NCI-H82 (cell line): ENCODE measurements around the gene XPO1.
"Not testable (repeated sequence)": the region's sequence is repeated elsewhere in the genome, so short reads cannot be mapped to it uniquely, and the experiment has no call there.

Source experiments
- DNase-seq: peaks from one replicate; lab custom pipeline; 2025; lab: John Stamatoyannopoulos, UW

The XPO1 gene

DNA sequence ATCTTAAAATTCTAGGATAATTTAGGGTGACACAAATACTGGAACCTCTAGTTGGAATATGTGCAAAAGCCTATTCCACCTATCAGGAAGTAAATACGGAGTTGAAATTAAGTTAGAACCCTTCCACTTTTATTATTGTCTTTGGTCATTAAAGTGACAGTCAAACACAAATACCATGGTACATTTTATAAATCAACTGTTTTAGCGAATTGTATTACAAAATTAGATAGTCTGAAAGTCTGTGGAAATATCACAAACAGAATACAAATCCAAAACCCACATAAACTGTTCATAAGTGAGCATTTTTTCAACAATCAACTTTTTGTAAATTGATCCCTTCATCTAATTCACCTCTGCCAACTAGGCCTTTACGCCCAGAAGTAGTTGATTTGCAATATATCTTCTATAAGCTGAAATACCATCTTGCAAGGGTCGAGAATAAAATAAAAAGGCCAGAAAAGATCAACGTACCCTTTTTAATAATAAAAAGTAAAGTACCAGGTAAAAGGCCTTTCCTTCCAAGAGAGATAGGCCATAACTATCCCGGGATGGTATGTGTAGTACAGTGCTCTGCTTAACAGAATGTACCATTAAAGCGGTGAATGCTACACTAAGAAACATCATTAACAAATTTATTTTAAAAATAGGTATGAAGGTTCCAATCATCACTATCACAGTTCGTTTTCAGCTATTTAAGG is 68.6 kb downstream of the XPO1 start:
- peak; percentile 49 for DNase-seq

DNA sequence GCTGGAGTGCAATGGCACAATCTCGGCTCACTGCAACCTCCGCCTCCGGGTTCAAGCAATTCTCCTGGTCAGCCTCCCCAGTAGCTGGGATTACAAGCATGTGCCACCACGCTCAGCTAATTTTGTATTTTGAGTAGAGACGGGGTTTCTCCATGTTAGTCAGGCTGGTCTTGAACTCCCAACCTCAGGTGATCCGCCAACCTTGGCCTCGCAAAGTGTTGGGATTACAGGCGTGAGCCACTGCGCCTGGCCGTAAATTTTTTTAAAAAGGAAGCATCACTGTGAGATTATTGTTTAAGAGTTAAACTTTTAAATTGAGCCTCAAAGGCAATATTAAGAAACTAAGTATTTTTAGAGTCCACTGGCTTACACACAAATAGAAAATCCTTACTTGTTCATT is 69.9 kb downstream of the XPO1 start:
- DNase-seq = not testable (repeated sequence)

DNA sequence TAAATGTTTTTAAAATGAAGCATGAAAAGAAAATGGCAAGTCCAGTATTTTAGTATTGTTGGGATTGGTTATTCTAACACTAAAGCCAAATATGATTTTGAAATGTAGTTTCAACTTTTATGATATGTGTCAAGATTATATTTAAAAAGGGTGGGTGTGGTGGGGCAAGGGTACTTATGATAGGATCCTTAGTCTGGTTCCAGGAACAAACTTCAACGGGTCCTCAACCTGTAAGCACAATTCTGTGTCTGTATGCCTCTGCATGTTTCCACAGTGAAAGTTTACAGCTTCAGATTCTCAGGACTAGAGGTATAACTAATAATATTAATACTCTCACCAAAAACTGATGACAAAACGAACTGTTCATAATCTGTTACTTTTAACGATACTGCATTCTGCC is 73.1 kb downstream of the XPO1 start:
- DNase-seq = no peak

DNA sequence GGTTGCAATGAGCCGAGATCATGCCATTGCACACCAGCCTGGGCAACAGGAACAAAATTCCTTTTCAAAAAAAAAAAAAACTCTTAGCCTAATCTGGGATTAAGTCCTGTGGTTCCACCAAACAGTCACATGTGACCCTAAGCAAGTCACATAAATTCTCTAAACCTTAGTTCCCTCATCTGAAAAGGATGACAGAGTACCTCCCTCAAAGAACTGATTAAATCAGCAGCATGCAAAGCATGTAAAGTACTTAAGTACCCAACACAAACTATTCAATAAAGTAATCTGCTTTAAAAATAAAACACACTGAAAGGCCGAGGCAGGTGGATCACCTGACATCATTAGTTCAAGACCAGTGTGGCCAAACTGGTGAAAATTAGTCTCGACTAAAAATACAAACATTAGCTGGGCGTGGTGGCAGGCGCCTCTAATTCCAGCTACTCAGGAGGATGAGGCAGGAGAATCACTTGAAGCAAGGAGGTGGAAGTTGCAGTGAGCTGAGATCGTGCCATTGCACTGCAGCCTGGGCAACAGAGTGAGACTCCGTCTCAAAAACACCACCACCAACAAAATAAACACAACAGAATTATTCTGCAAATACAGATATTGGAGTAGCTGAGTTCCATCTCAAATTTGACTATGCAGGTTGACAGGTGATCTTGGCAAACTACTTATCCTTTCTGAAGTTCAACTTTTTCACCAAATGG is 74.2 kb downstream of the XPO1 start:
- DNase-seq = peak; percentile 71

DNA sequence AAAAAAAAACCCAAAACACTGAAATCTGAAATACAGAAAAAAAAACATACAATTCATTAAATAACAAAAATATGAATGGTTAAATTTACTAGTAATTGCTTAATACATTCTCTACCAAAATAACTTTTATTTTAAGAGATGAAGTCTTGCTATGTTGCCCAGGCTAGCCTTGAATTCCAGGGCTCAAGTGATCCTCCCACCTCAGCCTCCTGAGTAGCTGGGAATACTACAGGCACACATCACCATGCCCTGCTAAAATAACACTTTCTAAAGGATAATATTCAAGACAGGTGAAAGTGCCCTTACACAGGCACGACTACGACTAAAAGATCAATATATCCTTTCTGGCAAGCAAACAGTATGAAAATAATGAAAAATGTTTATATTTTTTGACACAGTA is 76.8 kb downstream of the XPO1 start:
- no peak for DNase-seq

DNA sequence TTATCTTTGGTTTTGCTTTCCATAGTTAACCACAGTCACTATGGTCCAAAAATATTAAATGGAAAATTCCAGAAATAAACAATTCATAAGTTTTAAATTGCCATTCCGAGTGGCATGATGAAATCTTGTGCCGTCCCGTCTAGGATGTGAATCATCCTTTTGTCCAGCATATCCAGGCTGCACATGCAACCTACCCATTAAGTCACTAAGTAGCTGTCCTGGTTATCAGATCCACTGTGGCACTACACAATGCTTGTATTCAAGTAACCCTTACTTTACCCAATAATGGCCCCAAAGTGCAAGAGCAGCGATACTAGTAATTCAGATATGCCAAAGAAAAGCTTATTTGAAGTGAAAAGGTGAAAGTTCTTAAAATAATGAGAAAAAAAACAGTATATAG is 78.0 kb downstream of the XPO1 start:
- no peak for DNase-seq

DNA sequence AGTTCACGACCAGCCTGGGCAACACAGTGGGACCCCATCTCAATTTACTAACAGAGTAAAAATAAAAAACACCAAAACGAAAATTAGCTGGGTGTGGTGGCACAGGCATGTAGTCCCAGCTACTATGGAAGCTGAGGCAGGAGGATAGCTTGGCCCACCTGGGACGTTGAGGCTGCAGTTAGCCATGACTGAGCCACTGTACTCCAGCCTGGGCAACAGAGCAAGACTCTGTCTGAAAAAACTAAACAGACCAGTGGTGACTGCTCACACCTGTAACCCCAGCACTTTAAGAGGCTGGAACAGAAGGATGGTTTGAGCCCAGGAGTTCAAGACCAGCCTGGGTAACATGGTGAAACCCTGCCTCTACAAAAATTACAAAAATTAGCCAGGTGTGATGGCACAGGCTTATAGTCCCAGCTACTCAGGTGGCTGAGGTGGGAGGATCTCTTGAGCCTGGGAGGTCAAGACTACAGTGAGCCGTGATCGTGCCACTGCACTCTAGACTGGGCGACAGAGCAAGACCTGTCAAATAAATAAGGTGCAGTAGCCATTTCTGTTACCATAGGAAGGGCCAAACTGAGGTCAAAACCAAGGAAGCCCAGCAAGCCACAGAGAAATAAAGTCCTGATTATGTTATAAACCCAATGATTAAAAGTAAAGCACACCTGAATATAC is 81.3 kb downstream of the XPO1 start:
- DNase-seq = no peak

DNA sequence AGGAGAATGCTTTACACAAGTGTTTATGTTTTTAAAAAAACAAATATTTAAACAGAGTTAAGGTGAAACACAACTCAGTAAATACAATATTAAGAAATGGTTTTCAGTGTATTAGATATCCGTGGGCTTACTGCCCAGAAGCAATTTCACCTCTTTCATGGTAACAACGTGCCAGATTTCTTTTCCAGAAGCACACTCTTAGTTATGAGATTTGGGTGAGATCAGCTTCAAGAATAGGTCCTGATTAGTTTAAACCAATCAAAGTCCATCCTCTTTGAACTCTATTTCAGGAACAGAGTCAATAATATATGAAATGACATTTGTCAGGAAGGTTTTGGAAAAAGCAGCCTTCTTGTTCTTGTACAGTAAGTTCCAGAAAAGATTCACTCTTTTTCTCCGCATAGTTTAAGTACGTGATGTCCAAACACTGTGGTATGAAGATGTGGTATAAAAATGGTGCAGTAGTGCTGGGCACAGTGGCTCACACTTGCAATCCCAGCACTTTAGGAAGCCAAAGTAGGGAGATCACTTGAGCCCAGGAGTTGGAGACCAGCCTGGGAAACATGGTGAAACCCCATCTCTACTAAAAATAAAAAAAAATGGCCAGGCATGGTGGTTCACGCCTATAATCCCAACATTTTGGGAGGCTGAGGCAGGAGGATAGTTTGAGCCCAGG is 81.9 kb downstream of the XPO1 start:
- no peak for DNase-seq

DNA sequence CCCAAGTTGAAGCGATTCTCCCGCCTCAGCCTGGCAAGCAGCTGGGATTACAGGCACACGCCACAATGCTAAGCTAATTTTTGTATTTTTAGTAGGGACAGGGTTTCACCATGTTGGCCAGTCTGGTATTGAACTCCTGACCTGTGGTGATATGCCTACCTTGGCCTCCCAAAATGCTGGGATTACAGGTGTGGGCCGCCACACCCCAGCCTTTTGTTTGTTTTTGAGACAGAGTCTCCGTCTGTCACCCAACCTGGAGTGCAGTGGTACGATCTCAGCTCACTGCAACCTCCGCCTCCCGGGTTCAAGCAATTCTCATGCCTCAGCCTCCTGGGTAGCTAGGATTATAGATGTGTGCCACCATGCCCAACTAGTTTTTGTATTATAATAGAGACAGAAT is 83.2 kb downstream of the XPO1 start:
- not testable (repeated sequence) for DNase-seq

DNA sequence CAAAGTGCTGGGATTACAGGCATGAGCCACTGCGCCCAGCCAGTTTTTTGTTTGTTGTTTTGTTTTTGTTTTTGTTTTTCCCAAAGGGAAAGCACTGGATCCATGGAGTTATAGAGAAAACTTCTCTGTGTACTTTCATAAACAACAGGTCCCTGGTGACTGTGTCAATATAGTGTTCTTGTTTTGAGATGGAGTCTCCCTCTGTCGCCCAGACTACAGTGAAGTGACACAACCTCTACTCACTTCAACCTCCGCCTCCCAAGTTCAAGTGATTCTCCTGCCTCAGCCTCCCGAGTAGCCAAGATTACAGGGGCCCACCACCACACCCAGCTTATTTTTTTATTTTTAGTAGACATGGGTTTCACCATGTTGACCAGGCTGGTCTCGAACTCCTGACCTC is 83.8 kb downstream of the XPO1 start:
- DNase-seq = no peak

DNA sequence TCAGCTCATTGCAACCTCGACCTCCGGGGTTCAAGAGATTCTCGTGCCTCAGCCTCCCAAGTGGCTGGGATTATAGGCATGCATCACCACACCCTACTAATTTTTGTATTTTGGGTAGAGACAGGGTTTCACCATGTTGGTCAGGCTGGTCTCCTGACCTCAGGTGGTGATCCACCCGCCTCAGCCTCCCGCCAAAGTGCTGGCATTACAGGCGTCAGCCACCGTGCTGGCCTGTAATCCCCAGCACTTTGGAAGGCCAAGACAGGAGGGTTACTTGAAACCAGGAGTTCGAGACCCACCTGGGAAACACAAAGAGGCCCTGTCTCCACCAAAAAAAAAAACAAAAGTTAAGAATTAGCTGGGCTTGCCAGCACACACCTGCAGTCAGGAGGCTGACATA is 85.8 kb downstream of the XPO1 start:
- DNase-seq = no peak

DNA sequence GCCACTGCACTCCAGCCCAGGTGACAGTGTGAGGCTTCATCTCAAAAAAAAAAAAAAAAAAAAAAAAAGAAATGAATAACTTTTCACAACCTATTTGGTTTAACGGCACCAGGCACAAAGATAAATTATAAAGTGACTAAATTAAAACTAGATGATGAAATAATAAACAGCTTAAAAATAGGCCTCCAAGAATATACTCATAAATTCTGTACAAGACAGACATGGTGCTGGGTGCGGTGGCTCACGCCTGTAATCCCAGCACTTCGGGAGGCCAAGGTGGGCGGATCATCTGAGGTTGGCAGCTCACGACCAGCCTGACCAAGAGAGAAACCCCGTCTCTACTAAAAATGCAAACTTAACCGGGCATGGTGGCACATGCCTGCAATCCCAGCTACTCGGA is 87.0 kb downstream of the XPO1 start:
- no peak for DNase-seq

DNA sequence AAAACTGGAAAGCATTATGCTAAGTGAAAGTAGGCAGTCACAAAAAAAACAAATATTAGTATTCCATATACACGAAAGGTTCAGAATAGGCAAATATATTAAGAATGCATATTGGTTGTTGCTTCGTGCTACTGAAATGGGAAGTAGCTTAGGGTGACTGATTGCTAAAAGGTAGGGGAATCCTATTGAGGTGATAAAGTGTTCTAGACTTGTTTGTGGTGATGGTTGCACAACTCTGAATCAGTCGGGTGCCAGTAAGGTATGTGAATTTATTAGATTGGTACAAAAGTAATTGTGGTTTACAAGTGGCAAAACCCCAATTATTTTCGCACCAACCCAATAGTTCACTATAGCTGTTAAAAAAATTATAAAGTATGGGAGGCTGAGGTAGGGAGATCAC is 88.0 kb downstream of the XPO1 start:
- no peak for DNase-seq

DNA sequence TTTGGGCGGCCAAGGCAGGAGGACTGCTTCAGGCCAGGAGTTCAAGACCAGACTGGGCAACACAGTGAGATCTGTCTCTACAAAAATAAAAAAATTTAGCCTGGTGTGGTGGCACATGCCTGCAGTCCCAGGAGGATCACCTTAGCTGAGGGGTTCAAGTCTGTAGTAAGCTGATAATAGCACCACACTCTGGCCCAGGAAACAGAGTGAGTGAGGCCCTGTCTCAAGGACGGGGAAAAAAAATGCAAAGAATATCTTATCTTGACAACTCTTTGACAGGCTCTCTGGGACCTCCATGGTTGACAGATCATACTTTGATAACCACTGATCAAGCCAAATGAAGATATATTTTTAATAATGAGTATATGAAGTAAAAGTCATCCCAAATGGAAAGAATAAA is 89.9 kb downstream of the XPO1 start:
- no peak for DNase-seq

DNA sequence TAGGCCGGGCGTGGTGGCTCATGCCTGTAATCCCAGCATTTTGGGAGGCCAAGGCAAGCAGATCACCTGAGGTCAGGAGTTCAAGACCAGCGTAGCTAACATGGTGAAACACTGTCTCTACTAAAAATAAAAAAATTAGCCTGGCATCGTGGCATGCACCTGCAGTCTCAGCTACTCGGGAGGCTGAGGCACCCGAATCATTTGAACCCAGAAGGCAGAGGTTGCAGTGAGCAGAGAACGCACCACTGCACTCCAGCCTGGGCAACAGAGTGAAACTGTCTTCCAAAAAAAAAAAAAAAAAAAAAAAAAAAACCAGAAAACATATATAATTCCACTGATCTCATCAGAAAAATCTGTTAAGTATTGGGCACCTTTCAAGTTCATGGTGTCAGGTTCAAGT is 91.2 kb downstream of the XPO1 start:
- not testable (repeated sequence) for DNase-seq

DNA sequence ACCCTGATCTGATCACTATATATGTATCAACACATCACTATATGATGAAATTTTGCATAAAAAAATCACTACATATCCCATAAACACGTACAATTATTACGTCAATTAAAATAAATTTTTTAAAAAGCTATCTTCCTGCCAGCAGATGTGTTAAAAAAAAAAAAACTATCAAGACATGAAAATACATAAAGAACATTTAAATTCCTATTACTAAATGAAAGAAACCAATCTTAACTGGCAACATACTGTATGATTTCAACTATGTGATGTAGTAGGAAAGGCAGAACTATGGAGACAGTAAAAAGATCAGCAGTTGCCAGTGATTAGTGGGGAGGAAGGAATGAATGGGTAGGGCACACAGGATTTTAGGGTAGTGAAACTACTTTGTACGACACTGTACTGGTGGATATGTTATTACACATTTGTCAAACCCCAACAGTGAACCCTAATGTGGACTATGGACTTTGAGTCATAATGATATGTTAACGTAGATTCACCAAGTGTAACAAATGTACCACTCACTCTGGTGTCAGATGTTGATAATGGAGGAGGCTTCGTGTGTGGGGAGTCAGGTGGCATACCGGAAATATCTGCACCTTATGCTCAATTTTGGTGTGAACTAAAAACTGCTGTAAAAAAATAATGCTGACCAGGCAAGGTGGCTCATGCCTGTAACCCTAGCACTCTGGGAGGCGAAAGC is 94.7 kb downstream of the XPO1 start:
- no peak for DNase-seq

DNA sequence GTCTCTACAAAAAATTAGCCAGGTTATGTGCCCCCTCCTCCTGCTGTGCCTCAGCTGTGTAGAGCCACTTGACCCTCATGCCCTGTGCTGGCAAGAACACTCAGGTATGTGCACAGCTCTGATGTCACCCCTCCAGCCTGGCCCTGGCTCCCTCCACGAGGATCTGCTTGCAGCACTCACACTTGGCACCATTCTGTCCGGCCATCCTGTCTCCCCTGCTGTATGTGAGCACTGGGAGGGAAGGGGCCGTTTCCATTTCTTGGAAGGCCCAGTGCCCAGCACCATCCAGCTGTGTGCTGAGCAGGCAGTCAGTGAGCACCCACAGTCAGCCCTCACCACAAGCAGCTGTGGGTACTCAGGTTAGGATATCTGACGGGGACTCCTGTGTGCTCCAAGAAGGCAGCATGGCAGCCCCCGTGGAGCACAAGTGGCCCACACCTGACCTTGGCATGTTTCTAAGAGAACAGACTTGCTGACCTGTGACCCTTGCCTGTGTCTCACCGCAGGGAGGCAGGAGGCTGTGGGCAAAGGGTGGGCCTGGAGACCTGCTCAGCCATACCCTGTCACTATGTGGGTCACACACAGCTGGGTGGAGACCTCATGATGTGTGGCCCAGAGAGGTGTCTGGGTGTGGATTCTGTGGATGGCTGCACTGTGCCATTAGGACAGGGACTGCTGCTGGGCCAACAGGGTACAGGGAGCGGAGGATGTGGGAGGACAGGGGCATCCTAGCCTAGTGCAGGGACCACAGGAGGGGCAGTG is 98.7 kb downstream of the XPO1 start:
- no peak for DNase-seq

DNA sequence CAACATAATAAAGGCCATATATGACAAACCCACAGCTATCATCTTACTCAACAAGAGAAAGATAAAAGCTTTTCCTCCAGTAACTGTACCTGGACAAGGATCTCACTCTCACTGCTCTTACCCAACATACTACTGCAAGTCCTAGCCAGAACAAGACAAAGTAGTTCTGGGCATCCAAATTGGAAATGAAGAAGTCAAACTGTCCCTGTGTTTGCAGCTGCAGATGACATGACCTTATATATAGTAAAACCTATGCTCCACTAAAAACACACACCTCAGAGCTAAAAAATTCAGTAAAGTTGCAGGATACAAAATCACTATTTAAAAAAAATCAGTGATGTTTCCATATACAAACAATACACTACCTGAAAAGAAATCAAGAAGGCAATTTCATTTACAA is 99.5 kb downstream of the XPO1 start:
- DNase-seq = no peak

DNA sequence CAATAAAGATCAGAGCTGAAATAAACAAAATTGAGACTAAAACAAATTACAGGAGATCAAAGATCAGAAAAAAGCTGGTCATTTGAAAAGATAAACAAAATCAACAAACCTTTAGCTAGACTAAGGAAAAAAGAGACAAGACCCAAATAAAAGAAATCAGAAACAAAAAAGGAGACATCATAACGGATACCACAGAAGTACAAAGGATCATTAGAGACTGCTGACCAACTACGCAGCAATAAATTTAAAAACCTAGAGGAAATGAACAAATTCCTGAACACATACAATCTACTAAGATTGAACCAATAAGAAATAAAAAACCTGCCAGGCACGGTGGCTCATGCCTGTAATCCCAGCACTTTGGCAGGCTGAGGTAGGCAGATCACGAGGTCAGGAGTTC is 101.0 kb downstream of the XPO1 start:
- DNase-seq = no peak

DNA sequence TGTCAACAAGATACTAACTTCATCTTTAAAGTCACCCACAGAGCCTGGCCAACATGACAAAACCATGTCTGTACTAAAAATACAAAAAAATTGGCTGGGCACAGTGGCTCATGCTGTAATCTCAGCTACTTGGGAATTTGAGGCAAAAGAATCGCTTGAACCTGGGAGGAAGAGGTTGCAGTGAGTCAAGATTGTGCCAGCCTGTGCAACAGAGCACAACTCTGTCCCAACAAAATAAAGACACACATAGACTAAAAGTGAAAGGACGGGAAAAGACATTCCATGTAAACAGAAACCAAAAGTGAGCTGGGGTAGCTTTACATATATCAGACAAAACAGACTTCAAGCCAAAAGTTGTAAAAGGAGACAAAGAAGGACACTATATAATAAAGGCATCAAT is 102.1 kb downstream of the XPO1 start:
- no peak for DNase-seq

DNA sequence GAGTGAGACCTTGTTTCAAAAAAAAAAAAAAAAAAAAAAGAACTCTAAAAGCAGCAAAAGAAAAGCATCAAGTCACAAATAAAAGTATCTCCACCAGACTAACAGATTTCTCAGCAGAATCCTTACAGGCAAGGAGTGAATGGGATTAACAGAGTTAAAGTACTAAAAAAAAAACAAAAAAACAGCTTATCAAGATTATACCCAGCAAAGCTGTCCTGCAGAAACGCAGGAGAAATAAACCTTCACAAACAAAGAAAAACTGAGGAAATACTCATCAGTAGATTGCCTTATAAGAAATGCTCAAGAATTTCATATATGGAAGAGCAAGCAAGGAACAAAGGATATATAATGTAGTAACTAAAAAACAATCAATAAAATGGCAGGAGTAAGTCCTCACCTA is 102.9 kb downstream of the XPO1 start:
- DNase-seq = no peak
